GM10266 (cell line): Measurements from ENCODE around the gene SH3BP4.

Source experiments
- DNase-seq: peaks from one replicate; pipeline ENCODE4 v3.0.0; 2012; ENCODE audit errors: extremely low spot score
- CTCF ChIP-seq: IDR thresholded peaks from 2 replicates; pipeline ENCODE4 v1.5.1; 2012; ENCODE audit warnings: mild to moderate bottlenecking, low read depth; ENCODE audit not compliant: control insufficient read depth, insufficient read depth; ENCODE audit errors: missing control alignments

SH3BP4 gene

GRCh38 chr2:234967201-234967869 lies 15.5 kb downstream of the SH3BP4 start:
- DNase-seq: no peak
- no peak for TF ChIP-seq CTCF

DNA sequence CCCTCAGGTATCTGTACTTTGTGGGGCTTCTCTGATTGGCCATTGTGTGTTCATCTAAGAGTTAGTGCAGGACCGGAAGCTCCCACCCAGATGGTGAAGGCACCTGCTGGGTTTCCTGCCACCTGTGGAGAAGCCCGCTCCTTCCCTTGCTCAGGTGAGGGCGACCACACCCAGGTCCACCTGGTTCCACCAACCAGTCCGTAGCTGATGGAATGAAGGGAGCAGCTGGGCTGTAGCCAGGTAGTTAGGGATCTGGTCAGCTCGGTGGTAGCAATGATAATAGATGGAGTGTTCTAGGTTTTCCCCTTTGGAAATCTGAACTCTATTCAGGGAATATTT lies 16.0 kb downstream of the SH3BP4 start:
- no peak for DNase-seq
- TF ChIP-seq CTCF: no peak

DNA sequence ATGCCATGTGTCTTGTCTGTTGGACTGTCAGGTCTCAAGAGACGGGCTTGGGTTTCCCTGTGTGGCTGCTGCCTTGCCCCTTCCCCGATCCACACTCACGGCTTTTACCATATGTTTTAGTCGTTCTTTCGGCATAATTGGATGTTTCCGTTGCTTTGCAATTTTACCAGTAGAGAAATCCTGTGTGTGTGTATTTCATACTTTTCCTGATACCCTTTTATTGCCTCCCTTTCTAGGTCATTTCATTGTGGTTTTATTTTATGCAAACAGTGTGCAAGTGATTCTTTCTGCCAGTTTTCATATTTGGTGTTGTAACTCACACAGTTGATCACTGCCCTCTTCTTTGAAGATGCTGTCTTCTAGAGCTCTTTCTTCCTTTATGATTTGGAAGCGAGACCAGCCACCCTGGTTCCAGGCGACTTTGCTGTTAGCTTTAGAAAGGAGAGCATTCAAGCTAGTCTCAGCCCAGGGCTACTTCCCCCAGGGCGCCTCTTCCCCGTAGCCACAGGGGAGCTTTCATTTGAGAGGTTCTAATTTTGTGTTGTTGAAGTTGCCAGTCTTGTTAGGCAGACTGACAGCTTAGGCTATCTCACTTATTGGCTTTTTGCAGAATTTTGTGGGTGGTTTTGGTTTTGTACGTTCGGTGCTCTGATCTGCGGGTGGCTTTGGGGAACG lies 17.0 kb downstream of the SH3BP4 start:
- DNase-seq: no peak
- no peak for TF ChIP-seq CTCF

GRCh38 chr2:234969306-234970098 lies 17.7 kb downstream of the SH3BP4 start:
- no peak for DNase-seq
- TF ChIP-seq CTCF: no peak

- DNase-seq: no peak
- TF ChIP-seq CTCF: no peak
Observed at GRCh38 chr2:234970099-234970440, 18.3 kb downstream of the SH3BP4 start.

DNA sequence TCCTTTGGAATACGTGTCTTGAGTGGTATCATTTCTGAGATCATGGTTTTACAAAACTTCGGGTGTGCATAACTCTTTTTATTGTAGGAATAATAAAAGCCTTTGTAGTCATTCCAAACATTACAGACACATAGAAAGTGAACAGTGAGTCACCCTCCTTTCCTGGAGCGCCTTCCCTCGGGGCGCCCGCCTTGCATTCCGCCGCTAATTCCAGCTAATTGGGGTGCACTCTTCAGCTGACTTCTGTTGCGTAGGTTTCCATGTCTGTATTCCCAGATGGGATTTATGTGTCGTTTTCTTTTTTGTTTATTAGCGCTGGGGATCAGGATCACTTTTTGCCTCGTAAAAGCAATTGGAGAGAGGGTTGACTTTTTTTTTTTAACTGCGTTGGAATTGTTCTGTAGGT lies 18.7 kb downstream of the SH3BP4 start:
- TF ChIP-seq CTCF: no peak
- DNase-seq: no peak

DNA sequence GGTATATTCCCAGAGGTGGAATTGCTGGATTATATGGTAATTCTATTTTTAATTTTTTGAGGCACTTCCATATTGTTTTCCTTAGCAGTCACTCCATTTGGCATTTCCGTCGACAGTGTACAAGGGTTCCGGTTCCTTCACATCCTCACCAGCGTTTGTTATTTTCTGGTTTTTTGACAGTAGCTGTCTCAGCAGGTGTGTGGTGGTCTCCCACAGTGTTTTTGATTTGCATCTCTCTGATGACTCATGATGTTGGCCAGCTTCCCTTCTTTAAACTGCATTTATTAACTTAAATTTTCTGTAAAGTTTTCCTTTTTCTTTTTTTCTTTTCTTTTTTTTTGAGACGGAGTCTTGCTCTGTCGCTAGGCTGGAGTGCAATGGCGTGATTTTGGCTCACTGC lies 19.7 kb downstream of the SH3BP4 start:
- DNase-seq: no peak
- no peak for TF ChIP-seq CTCF
